ENCODE measurements around the gene PRKCH.

DNA sequence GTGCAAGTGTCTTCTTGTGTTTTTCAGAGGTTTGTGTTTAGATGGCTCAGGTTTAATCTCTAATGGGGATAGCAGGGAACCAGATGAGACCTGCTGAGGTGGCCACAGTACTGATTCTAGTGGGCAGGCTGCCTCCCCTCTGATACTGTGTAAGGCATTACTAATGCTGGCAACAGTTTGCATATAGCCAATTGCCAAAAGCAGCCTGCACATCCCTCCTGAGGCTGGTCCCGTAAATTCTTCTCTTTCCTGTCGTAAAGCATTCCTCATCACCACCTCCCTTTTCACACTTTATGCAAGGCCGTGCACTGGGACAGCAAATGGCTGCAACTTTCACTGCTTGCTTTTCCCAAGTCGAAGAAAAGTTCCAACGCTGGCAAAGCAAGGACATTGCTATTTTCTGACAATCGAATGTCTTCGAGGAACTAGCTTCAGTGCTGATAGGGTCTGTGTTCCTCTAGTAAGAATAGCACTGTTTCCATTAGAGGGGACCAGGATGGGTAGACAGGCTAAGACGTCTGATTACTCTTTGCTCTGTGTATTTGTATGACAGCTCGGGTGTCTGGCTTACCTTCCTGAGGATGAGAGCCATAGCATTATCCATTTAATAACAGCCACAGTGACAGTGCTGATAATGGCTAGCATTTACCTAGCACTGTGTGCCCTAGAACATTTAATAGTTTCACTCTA, 195.7 kb downstream of the PRKCH start:
- TF ChIP-seq ZFP3 (CRISPR knock-in tag; IDR thresholded peaks at IDR 0.05) (no peak), ZFP30 (CRISPR knock-in tag; IDR thresholded peaks at IDR 0.05) (no peak)
- TF ChIP-seq, protein P1, sequence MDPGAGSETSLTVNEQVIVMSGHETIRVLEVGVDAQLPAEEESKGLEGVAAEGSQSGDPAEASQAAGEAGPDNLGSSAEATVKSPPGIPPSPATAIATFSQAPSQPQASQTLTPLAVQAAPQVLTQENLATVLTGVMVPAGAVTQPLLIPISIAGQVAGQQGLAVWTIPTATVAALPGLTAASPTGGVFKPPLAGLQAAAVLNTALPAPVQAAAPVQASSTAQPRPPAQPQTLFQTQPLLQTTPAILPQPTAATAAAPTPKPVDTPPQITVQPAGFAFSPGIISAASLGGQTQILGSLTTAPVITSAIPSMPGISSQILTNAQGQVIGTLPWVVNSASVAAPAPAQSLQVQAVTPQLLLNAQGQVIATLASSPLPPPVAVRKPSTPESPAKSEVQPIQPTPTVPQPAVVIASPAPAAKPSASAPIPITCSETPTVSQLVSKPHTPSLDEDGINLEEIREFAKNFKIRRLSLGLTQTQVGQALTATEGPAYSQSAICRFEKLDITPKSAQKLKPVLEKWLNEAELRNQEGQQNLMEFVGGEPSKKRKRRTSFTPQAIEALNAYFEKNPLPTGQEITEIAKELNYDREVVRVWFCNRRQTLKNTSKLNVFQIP (CRISPR knock-in tag; IDR thresholded peaks at IDR 0.05; ENCODE audit: borderline replicate concordance, low read depth): no peak

Data from SK-N-SH treated with all-trans-retinoic acid at 6 μM for 48 hours (cell line).